HG03280 (cell line): ENCODE results near the gene NUDT1.
A peak's percentile ranks its signal among the peaks of the same experiment; 100 is the strongest.

Experiments used
- ATAC-seq: cut with Tn5 transposase; IDR thresholded peaks from one replicate; pipeline ENCODE4 v1.9.1; 2021; ENCODE audit warnings: mild to moderate bottlenecking, moderate library complexity; ENCODE audit not compliant: unreplicated experiment

NUDT1 gene

DNA sequence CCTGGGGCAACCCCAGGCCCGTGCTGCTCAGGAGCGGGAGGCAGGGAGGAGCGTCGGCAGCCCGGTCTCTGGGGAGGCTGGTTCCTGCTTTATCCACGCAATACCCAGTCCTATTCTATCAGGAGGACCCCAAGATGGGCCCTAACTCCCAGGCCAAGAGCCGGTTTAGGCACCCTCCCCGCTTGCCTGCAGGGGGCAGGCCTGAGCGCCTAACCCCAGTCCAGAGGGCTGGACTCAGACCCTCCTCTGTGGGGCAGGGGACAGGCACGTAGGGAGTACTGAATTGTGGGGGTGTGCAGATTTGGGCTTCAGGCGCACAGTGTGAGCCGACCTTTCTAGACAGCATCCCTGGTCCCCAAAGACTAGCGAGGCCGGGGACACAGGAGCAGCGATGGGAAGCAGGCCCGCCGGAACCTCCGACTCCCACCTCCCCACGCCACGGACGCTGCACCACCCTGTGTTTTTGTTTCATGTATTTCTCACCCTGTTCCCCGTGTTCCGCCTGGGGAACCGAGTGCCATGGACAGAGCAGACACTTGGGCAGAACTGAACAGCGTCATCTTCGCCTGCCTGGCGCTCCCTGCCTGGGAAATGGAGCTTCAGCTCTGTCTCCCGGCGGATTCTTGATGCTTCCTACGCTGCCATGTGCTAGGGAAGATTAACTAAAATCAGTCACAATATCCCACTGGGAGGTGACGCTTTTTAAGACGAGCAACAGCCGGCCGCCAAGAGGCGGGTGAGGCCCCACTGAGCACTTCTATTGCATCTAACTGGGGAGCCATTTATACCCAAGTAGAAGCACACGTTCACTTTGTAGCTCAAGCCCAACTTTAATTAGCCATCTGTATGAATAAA is 5.3 kb downstream of the NUDT1 start:
- ATAC-seq = no peak

DNA sequence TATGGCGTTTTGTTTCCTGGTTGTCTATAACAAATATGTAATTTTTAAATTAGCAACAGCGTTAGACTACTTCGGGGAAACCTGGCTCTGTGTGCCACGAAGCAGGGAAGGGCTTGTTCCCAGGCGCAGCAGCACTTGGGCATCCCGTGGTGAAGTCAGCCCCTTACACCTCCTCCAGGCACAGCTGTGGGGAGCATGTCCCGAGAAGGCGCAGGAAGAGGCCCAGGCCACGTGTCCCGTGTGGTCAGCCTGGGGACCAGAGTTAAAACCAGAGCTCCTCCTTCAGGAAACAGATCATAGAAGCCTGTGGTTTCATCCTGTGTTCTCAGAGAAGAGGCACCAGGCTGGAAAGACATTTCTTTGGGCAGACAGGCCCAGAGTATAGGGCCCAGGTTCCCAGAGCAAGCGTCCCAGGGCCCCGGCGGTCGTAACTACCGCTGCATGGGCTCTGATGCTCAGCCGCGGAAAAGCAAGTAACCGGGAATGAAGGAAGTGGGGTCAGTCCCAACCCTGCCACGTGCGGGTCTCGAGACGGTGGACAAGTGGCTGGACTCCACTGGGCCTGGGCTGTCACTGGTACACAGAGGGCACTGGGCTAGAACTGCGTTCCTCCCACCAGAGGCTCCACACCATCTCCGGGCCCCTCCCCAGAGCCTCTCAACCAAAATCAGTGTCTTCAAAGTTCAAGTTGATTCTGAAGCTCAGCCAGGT is 7.1 kb downstream of the NUDT1 start:
- no peak for ATAC-seq

DNA sequence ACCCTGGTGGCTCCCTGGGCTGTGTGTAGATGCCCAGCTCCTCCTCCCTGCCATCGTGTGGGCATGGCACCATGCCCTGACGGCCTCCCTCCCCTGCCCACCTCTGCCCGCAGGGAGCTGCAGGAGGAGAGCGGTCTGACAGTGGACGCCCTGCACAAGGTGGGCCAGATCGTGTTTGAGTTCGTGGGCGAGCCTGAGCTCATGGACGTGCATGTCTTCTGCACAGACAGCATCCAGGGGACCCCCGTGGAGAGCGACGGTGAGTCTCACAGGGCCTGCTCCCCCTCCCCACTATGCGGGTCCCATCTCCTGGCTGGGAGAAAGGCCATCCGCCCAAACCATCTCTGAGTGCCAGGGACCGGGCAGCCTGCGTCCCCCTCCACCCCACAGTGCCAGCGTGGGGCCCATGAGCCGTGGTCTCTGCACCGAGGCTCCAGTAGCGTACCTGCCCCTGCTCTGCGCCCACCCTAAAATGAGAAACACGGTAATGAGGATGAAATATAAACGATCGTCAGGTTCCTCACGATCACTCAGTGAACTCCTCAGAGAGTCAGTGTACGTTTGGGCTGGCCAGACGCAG is 7.8 kb downstream of the NUDT1 start:
- ATAC-seq = no peak

DNA sequence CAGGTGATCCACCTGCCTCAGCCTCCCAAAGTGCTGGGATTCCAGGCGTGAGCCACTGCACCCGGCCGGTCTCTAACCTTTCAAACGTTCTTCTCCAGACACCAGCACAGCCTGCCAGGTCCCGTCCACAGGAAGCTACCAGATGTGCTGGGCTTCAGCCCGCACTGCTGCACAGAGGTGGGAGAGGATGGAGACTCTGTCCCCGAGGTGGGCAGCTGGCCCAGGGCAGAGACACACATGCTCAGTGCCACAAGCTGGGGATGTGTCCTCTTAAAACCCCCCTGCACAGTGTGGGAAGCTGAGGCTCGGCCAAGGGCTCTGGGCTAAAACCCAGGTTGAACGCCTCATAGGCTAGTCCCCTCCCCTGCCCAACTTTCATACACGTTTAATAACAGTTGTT is 9.4 kb downstream of the NUDT1 start:
- no peak for ATAC-seq

DNA sequence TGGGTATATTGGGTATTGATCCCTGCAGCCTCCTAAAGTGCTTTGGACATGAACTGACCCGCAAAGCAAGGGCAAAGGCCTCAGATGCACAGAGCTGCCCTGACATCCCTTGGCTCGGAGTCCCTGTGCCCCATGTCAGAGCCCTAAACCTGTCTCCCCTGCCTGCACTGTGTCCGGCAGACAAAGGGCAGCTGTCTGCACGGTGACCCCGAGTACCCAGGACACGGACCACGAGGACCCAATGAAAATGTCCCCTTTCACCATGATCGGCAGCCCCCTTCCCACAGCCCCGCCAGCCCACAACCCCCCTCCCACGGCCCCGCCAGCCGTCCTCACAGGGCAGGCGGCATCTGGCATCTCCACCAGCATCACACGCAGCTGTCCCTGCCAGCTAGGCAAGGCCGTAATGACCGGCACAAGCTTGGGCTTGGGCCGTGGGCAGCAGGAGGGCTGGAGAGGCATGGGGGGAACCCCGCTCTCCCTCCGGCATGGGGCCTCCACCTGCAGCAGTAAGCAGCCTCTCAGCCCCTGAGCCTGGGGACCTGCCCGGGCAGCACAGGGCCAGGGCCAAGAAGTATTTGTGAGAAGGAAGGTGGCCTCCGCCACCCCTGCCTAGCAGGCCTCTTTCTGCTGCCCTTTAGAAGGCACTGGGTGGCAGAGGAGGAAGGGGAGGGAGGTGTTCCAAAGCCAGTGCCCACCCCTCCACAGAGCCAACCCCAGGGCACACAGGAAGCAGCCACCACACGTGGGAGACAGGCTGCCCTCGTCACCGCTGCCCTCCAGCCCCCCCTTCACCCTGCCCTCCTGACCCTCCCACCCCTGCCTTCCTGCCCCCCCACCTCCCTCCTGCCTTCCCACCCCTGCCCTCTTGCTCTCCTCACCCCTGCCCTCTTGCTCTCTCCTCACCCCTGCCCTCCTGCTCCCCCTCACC is 10.1 kb downstream of the NUDT1 start:
- no peak for ATAC-seq

DNA sequence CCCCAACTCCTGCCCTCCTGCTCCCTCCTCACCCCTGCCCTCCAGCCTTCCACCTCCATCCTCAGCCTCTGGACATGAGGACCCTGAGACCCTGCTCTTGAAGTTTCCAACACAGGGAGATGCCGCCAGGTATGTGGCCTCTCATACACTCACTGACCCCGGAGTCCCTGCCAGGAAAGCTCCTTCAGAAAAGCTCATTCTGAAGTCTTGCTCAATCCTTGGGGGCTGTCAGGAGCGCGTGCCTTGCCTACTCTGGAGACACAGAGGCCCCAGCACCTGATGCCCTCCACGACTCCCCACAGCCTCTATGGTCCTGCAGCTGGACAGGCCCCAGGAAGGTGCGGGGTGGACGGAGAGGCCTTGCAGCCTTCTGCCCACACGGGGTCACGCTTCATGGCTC is 11.0 kb downstream of the NUDT1 start:
- ATAC-seq = no peak

DNA sequence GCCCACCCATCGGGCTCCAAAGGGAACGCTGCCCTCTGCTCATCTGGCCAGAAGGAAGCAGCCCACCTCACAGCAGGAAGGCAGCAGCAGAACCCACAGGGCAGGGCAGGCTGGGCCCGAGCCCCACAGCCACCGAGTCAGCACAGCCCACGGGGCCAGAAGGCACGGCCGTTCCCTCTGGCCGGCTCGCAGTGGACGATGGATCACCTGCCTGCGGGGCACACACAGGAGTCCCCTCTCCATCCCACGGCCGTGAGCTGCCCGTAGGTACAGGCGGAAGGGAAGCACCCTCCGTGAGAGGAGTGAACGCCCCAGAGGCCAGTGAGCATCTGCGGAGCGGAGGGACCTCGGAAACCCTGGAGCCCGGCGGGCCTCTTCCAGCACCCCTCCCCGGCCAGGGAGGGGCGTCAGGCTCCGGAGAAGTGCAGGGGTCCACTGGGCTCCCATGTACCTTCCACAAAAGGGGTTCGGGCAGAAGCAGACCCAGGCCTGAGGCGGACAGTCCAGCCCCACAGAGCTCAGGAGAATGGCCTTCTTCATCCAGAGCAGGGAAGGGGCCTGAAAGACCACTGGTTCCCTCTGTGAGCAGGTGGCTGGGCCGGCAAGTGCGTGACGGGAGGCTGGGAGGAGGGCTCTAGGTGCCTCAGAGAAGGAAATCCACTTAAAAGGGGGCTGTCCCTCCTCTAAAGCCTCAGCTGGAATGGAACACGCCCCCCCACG is 11.7 kb downstream of the NUDT1 start:
- ATAC-seq = no peak

DNA sequence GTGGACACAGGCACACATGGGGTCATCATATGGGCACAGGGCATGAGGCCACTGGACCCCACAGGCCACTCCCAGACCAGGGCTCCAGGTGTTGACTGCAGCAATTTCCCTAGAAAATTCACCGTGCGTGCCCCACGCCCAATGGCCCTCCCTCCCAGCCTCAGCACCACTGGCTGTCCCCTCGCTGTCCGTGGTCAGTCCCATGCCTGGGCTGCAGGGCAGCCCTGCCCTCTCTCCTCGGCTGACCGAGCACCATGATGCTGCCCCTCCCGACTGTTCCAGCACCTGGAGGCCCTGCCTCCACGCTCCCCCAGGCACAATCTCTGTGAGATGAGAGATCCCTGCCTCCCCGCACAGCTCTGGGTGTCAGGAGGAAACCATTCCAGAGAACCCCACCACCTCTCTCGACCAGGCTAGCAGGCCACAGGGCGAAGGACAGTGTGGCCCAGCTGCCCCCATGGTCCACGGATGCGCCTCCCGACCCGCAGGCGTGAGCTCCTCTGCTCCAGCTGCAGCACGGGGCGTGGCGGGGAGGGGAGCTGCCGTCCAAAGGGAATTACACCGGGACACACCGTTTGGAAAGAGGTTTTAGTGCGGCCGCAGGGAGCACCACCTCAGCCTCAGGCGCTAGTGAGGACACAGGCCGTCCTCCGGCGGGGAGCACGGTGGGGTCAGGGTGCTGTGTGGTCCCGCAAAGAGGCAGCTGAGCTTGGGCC is 12.6 kb downstream of the NUDT1 start:
- no peak for ATAC-seq

DNA sequence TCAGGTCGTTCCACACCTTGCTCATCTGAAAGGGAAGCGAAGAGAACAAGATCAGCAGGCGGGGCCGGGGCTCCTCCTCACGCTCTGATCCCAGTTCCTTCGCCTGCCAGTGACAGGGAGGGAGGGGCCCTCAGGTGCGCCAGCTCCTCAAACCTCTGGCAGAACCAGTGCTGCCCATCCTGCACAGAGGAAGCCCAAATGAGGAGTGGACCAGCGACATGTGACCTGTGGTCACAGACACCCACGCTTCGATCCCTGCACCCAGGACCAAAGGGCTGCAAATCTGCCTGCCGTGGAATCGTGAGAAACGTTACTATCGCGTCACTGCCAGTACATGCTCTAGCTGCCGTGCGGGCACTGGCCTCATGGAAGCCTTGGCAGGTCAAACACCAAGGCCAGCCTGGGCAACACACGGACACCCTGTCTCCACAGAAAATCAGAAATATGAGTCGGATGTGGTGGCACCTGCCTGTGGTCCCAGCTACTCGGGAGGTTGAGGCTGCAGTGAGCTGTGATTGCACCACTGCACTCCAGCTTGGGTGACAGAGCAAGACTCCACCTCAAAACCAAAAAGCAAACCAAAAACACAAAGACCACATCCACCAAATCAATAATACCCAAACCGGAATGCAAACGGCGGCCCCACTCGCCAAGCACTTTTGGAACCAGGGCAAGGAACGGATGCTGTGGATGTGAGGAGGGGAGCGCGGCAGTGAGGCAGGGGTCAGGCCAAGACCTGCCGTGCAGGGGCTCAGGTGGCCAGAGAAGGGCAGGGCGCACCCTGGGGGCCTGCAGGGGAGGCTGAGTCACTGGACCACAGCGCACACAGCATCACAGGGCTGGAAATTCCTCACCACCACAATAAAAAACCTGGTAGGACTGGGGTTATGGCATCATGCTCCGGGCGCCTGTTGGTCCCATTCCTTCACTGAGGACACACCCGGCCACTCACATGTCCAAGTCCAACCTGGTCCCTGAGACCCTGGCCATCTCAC is 13.4 kb downstream of the NUDT1 start:
- ATAC-seq = no peak

DNA sequence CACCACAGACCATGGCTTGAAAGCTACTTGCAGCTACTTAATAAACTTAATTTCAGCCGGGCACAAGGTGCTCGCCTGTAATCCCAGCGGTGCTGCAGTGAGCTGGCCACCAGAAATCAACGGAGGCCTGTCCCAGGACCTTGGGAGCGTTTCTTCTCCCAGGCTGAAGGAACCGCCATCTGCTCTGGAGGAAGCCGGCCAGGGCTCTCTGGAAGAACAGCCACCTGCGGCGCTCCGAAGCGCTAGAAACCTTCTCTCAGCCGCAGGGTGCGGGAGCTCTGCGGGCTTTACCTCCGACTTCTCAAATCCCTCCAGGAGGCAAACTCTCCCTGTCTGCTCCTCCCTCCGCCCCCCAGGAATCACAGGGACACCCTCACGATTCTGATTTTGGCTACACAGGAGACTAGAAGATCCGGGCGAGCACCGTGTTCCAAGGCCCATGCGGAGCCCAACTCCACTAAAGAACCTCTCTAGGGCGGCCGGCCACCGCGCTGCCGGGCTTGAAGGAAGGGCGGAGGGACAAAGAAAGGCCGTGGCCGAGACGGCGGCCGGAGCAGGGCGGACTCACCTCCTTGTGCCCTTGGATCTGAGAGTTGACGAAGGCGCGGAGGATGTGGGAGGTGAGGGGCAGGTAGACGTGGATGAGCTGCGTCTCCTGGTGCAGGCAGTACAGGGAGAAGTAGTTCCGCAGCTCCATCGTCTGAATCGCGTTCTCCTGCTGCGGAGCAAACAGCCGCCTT is 14.4 kb downstream of the NUDT1 start:
- ATAC-seq = no peak

DNA sequence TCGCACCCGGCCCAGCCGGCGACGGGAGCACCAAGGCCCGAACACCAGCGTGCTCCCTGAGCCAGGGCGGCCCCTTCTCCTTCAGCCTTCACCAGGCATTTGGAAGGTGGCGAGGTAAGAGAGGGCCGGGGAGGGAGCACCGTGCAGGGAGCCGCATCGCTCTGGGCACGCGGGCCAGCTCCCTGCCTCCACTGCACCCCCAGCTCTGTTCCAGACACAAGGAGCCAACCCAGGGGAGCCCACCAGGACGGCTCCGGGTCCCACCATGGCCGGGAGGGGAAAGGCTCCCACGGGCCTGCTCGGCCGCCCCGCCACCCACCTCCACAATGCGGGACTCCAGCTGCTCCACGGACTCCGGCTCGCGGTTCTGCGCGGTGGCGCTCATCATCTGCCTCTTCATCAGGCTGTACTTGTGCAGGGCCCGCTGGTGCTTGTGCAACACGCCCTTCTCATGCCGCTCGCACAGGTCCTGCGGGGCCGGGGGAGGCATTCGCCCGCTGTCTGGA is 15.1 kb downstream of the NUDT1 start:
- no peak for ATAC-seq

DNA sequence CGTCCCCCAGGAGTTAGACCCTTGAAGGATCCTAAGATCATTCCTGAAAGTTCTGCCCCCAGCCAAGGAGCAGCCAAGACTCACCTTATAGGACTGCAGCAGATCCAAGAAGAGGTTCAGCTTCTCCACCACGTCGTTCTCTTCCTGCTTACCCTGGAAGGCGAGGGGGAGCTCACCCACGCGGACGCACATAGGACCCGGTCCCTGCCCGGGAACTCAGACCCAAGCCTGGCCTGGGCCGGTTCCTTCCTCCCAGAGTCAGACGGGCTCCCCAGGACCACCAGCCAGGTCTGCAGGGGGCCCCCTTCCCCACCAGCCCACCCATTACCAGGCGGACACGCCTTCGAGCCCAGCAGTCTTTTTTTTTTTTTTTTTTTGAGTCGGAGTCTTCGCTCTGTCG is 15.6 kb downstream of the NUDT1 start:
- ATAC-seq = no peak

DNA sequence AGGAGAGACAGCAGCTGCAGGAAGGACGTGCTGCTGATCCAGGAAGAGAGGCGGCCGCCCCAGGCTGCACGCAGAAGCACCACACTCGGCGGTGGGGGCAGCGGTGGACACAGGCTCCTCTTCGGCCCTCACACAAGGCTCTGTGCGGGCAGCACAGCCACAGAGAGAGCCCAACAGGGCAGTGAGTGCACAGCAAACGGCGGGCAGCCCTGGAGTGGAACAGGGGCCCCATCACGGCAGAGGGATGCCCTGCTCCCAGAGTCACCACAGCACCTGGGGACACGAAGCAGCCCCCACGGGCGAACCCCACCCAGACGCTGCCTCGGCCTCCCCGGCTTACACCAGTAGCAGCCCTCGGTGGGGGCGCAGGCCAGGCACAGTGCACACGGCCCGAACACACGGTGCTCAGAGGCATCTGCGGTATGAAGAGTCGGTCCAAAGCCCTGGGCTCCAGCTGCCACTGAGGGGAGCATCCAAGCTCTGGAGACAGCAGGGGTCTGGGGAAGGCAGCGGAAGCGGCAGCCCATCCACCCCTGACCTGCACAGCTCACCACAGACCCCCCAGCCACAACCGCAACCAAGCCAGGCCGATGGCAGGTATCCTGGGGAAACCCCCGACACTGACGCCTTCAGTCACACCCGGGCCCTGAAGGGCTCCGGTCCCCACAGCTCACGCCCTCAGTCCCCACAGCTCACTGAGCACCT is 16.8 kb downstream of the NUDT1 start:
- ATAC-seq = peak; percentile 51

DNA sequence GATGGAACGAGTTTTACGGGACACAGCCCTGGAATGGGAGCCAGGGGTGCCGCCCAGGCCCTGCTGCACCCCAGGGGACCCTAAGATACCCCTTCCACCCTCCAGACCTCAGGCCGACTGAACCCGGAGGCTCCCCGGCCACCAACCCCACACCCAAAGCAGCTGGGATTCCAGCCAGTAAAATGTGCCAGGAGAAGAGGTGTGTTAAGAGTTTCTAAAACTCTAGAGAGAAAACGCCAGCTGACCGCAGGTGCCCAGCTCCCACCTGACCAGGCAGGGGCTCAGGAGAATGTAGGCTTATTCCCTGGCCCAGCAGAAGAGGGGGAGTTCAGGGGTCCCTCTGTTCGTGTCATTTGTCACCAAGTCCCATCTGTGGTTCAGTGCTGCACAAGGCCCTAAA is 17.5 kb downstream of the NUDT1 start:
- no peak for ATAC-seq

DNA sequence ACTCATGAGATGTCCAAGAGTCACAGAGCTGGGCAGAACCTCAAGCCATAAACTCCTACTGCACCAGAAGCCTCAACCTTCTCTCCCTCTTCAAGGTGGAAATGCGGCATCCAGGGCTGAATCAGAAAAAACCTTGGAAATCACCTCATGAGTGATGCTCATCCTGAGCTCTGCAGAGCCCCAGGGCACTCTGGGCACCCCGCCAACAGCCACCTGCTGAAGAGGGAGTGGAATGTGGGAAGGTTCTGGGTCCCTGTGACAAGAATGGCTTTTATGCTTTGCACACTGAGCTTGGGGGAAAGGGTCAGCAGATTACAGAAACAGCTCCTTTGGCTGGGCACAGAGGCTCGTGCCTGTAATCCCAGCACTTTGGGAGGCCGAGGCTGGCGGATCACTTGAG is 18.8 kb downstream of the NUDT1 start:
- no peak for ATAC-seq

DNA sequence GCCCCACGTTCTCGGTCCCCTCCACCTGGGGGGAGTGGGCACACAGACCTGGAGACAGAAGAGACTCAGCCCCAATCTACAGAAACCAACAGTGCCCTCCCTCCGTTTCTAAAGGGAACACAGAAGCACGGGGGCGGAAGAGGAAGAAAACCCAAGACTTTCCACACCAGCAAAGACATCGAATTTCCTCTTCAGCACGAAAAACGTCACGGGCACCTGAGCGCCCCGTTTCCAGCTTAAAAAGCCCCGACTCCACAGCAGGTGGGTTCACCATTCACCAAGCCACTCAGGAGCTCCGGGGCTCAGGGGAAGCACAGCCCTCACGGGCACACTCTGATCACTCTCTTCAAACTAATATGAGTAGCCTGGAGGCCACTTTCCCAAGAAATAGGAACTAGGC is 19.6 kb downstream of the NUDT1 start:
- ATAC-seq = no peak

DNA sequence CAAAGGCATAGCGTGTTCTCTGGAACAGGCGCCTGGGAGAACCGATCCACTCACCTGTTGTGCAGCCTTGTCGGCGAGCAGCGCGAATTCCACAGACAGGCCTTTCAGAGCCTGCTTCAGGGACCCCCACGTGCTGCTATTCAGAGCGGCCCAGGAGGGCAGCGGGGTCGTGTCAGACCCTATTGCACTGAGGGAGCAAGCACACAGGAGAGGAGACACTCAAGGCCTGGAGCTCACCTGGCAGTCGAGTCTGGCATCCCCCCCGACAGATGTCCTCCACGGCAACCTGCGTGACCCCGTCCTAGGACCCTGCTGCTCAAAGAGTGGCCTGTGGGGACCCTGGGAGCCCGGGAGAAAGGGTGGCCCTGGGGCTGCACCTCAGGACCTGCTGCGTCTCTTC is 21.1 kb downstream of the NUDT1 start:
- no peak for ATAC-seq
